Measurements from ENCODE around the gene WNT8A.

DNA sequence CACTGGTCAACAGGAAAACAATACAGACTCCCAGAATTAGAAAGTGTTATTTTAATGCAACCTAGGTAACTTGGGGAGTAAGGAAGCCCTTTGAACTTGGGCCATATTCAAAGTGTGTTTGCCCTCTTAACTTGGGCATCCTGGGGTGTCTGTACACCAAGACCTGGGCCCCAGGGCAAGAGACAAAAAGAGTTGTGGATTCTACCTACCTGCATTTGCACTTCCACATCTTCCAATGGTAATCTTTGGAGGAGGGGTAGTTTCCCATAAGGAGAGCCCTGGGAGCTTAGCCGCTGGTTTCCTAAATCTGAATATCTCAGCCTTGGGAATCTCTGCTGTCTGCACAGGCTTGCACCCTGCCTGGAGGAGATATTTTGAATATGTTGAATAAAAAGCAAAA is 8.5 kb downstream of the WNT8A start:
- TF ChIP-seq, protein P1, sequence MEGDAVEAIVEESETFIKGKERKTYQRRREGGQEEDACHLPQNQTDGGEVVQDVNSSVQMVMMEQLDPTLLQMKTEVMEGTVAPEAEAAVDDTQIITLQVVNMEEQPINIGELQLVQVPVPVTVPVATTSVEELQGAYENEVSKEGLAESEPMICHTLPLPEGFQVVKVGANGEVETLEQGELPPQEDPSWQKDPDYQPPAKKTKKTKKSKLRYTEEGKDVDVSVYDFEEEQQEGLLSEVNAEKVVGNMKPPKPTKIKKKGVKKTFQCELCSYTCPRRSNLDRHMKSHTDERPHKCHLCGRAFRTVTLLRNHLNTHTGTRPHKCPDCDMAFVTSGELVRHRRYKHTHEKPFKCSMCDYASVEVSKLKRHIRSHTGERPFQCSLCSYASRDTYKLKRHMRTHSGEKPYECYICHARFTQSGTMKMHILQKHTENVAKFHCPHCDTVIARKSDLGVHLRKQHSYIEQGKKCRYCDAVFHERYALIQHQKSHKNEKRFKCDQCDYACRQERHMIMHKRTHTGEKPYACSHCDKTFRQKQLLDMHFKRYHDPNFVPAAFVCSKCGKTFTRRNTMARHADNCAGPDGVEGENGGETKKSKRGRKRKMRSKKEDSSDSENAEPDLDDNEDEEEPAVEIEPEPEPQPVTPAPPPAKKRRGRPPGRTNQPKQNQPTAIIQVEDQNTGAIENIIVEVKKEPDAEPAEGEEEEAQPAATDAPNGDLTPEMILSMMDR (IDR thresholded peaks at IDR 0.05), result no peak
- no peak for TF ChIP-seq POLR2AphosphoS5 (IDR thresholded peaks at IDR 0.05)
- TF ChIP-seq POLR2A (IDR thresholded peaks at IDR 0.05), result no peak
- TF ChIP-seq EP300 (IDR thresholded peaks at IDR 0.05), result no peak

All from suprapubic skin (tissue), 4 donors.